Skin of body (tissue), 2 donors: ENCODE measurements around the gene HIPK1. TPM values are rescaled to one million over a fixed set of nuclear protein-coding genes. Genes with fewer than 3 reads are reported as not detected.
A peak's percentile ranks its signal among the peaks of the same experiment; 100 is the strongest.

Experiments used
- DNase-seq: peaks from one replicate; lab custom pipeline; 2025; lab: John Stamatoyannopoulos, UW
- total RNA-seq: library from RNA; depleted of rRNA; stranded (reverse); fragments of >200 nt; gene quantifications from one replicate; pipeline ENCODE4 v1.2.3, GENCODE V29; 2014

Gene HIPK1
- 33.9 TPM for total RNA-seq

DNA sequence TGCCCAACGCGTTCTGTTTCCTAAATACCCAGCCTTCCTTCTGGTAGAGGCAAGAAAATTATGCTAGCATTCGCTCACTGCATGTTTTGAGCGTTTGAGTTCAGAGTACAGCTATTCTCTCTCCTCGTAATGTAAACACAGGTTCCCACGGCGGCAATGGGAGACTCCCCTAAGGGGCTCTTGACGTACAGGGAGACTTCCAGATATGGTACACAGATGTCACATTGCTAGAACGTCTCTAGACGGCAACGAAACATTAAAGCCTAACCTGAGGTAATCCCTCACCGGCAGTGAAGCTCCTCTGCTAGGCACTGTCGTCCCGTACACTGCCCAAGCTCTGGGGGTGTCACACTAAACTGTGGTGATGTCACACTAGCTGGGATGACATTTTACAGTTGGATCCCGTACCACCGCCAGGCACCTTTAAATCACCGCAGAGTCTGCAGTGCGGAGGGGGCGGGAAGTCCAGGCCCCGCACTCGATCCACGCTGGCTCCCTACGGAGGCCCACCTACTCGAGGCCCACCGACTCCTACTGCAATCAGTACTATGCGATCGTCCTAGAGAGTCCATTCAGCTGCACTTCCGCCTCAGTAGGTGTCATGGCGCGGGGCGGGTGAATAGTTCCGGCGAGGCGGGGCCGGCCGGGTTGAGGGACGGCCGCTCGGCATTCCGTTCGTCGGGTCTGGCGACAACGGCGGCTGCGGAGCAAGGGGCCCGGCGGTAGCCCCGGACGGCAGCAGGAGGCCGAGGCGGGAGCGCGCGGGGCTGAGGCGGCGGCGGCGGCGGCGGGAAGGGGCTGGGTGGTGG, at the start of gene HIPK1:
HIPK1 (plus strand) TSS at position 384 of the 809 bp plus-strand sequence.
- DNase-seq = peak; percentile 92

DNA sequence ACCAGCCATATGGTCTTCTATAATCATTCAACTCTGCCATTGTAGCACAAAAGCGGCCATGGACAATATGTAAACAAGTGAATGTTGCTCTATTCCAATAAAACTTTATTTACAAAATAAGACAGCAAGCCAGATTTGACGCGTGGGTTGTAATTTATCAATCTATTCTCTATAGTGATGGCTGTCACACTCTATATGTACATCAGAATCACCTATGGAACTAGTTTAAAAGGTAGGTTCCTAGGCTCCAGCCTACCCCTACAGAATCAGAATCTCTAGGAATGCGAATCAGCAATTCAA, 49.4 kb upstream of the HIPK1 start:
- no peak for DNase-seq

DNA sequence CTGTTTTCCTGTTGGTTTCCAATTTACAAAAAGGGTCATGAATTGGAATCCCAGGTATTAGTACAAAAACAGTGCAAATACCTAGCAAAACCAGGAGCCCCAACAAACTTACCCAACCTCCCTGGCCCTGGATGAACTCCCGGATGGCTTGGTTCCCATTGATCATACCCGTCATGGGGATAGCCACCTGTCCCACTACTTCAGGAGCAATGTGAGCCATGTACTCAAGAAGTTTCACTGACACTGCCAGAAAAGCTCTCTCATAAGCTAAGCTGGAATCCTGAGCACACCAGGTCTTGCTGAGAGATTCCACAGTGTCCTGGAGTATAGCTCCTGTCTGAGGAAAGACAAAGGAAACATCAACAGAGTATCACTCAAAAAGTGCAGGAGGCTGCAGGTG, 47.5 kb upstream of the HIPK1 start:
- no peak for DNase-seq

DNA sequence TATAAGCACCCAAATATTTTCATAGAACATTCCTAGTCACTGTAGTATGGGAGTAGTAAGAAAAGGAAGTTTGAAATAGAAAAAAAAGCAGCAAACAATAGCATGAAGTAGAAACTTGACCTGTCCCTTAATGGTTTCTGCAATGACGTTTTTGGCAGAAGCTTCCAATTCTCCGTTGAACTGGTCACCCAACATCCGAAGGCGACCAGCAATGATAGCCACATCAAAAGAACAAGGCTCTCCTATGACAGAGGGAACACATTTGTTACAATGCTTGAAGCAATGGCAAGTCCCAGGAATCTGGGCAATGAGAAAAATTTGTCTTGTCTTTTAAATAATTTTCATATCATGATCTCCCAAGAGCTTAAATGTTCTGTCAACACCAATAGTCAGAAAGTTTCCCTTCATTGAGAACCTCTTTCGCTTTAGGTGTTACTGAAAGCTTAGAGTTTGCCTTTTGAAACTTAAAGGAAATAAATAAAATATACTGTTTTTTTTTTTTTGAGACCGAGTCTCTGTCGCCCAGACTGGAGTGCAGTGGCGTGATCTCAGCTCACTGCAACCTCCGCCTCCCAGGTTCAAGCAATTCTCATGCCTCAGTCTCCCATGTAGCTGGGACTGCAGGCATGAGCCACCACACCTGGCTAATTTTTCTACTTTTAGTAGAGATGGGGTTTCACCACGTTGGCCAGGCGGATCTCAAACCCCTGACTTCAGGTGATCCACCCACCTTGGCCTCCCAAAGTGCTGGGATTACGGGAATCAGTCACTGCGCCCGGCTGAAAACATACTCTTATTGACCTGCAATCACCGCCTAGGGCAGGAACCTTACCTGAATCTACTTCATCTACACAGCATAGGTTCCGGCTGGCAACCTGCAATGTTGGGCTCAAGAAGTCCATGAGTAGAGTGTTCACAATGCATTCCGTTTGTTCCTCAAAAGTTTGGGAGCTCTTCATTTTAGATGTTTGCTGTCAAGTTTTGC, 42.4 kb upstream of the HIPK1 start:
- no peak for DNase-seq

DNA sequence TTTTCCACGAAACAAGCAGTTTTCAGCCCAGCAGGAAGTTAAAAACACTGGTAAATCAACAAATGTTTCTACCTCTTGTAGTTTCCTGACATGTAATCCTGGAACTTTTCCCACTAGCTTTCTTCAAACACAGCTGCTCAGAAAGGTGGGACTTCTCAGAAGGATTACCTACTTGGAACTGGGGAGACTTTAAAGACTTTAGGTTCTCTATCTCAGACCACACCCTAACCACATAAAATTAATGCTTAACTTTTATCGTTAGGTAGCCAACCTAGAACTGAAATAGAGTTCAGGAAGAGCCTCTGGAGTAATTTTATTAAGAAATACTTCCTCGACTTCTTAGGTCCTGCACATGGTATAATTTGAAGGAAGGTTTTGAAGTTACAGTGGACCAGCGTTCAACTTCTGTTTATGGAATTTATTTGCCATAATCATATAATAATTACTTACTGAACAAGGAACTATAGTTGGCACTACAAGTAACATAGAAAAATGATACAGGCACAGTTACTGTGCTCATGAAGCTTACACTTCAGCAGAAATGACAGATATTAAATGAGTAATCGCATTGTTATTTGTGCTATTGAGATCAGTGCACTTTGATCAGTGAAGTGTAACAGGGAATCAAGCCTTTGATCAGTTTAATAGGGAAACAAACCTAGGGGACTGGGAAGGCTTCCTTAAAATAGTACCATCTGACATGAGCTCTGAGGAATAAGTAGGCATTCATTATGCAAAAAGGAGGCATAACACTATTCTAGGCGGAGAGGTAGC, 41.5 kb upstream of the HIPK1 start, which contains the start of gene BCL2L15:
BCL2L15 (minus strand) TSS at position 180 of the 774 bp plus-strand sequence. CDS start 206 bp downstream, outside the sequence.
- no peak for DNase-seq

DNA sequence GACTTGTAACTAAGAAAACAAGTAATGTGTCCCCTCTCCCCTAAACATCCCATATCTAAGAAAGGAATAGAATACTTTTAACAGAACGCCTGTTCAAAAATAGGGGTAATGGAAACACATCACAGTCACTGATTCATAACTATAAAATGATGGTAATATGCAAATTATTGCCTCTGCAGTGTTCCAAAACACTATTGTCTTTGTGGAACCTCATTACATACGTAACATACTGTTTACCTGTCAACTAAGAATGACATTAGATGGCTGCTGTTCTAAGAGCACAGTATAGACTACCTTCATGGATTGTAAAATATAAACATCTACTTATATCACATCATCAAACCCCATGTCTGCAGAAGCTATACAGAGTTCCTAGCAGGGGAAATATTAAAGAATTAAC, 38.3 kb upstream of the HIPK1 start:
- DNase-seq = no peak

DNA sequence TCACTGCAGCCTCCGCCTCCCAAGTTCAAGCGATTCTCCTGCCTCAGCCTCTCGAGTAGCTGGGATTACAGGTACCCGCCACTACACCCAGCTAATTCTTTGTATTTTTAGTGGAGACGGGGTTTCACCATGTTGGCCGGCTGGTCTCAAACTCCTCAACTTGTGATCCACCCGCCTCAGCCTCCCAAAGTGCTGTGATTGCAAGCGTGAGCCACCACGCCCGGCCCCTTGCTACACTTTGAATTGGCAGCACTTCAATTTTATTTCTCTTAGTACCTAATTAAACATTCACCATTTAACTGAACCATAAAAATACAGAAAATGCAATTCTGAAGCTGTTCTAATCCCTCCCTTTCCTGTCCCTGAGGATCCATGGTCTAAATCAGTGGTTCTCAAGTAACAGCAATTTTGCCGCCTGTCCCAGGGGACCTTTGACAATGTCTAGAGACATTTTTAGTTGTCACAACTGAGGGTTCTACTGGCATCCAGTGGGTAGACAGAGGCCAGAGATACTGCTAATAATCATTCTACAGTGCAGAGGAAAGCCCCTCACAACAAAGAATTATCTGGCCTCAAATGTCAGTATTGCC, 37.4 kb upstream of the HIPK1 start:
- no peak for DNase-seq

DNA sequence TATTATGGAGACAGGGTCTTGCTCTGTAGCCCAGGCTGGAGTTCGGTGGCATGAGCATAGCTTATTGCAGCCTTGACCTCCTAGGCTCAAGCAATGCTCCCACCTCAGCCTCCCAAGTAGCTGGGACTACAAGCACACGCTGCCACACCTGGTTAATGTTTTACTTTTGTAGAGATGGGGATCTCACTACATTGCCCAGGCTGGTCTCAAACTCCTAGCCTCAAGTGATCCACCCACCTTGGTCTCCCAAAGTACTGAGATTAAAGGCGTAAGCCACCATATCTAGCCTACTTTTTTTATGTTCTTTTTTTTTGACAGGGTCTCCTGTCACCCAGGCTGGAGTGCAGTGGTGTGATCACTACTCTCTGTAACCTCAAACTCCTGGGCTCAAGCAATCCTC, 35.9 kb upstream of the HIPK1 start:
- DNase-seq = no peak

DNA sequence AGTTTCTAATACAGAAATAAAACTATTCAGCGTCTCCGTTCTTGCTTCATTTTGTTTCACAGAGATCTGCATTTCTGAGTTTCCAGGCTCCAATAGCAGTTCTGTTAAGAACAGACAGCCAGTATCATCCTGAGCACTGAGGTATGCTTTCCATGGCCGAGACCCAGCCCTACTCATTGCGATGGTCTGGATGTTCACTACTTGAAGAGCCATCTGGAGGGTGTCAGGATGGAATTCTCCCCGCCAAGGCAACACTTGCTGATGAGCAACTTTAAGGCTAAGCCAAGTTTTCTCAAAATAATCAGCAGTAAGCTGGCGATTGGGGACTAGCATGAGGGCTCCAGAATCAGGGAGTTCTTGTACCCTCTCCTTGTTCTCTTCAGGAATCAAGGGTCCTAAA, 34.0 kb upstream of the HIPK1 start:
- no peak for DNase-seq

DNA sequence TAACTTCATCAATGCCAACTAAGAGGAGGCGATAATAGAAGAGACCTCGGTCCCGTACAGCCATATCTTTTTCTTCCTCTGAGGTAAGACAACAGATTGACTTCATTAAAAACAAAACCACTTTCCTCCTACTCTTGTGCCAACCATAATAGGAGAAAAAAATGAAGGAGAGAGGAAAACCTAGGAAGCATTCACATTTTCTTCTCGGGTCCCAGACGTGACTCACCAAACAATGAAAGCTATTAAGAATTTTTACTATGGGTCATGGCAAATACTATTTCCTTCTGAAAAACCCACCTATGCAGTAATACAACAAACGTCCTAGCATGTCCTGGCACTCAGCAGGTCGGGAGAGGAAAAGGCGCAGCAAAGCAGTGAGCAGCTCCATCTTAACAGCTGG, 33.2 kb upstream of the HIPK1 start:
- DNase-seq = no peak

DNA sequence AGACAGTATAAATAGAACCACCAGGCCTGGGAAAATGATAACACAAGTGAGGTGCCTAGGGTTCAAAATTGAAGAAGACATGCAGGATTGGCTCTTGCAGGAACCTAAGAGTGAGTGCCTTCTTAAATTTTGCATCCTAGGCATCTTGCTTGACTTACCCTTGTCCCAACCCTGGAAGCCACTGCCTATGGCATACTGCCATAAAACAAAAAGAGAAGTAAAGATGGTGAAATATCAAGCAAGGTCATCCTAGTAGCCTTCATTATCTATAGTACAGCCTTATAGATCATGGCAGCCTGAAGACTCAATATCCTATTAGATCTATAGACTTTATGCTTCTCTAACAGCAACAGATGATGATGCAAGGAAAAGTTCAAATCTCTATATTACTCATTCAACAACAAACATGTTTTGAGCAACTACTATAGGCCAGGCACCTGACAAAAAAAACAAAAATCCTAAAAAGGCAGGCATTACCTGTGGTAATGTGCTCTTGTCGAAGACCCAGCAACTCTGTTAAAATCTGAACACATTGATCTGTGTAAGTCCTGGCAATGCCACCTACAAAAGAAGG, 30.8 kb upstream of the HIPK1 start:
- DNase-seq = no peak

DNA sequence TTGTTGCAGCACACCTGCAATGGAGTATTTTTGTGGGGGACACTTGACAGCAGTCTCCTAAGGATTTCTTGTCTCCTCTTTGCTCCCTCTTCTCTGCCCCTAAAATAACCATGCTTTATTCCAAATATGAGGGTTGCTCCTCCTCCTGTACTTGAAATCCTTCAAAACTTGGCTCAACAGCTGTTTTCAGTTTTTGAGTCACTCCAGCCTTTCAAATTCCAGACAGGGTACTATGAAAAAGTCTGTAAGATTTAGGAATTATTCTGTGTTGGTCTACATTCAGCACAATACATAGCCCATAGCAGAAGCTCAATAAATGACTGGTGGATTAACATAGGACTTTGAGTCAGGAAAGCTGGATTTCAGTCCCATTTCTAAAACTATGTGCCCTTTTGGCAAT, 30.0 kb upstream of the HIPK1 start:
- no peak for DNase-seq

DNA sequence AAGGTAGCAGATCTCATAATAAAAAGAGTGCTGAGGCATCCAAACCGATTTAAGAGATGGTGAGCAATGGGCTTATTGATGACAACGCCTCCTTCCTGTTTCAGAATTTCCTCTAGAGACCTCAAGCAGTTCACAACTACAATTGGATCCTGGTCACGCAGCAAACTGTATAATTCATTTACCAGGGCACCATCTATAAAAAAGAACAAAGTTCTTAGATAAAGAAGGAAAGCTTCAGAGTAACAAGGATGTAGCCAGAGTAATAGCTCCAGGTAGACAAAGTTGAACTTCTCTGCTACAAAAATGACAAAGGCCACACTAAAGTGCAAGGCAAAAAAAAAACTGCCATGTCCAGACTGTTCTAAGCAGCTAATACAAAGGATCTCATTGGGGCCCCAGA, 27.9 kb upstream of the HIPK1 start:
- no peak for DNase-seq

DNA sequence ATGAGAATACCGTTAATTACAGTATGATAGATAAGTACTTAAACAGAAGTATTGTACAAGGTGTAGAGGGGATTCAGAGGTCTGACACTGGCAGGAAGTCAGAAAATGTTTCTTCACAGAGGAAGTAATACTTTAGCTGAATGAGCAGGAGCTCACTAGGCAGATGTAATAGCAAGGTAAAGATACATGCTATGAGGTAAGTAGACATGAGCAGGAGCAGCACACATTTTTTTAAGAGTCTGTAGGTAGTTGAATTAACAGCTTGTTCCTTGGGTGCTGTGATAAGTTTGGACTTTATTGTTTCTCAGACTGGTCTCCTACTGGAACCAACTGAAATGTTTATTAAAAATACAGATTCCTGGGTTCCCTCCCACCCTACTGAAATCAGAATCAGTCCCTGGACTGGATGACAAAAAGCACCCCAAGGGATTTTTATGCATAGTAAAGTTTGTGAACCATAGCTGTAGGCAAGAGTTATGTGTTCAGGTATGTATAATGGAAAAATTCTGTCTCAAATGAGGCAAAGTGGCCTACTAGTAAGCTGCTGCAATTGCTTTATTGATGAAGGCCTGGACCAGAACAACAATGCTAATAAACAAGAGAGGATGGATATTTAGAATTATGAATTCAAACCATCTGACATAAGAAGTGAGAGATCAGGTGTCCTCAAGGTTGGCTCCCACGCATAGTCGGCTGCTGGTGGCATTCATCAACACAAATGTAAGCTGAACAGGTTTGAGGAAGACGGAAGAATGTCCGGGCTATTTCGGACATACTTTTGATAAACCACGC, 25.4 kb upstream of the HIPK1 start:
- no peak for DNase-seq

DNA sequence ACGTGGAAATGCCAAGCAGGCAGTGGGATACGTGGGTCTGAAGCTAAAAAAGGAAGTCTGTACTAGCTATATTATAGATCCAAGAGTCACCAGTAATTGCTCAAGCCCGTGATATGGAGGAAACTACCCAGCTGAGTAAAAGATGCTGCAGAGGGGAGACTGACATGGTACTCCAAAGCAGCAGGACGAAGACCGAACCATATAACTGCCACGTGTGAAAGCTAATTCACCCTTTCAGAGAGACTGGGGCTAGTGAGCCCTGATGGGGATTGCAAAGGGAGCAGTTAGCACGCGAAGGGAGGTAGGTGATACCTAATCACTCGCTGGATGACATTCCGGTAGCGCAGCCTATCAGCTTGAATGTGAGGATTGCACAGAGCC, 24.8 kb upstream of the HIPK1 start:
- DNase-seq = peak; percentile 83

DNA sequence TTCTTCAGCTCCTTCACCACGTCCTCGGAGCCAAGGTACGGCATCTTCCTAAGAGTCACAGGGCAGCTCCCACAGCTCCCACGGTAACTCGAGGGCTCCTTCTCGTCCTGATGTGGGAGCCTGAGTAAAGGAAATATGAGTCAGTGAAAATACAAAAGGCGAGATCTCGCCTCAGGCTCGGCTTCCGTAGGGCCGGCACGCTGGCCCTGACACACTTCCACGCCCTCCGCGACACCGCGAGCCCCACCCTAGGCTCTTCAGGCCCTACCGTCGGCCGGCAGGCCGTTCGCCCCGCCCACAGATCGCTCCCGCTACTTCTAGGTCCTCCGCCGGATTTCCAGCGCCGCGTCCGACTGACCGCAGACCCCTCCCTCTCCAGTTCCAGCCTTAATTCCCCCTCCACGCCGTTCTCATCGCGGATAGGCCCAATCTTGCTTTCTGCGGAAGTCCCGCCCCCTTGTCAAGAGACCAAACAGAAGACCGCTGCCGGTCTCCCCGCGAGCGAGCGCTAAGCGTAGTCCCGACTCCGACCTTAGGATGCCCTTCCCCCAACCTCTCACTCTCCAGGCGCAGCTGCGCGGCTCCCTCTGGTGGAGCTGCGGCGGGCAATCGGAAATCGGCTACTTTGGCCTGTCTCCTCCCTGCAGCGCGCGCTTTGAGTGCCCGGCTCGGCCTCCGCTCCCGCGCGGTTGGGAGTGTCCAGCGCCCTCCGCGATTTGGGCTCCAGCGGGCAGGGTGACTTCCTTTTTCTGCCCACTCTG, 24.3 kb upstream of the HIPK1 start, which contains the start of the genes AP4B1 and DCLRE1B:
AP4B1 (minus strand) TSS at position 126 of the 761 bp plus-strand sequence; CDS start at position 44, 82 bp downstream.
DCLRE1B (plus strand) TSS at position 653 of the 761 bp plus-strand sequence. CDS start 261 bp downstream, outside the sequence.
- DNase-seq = peak; percentile 99

DNA sequence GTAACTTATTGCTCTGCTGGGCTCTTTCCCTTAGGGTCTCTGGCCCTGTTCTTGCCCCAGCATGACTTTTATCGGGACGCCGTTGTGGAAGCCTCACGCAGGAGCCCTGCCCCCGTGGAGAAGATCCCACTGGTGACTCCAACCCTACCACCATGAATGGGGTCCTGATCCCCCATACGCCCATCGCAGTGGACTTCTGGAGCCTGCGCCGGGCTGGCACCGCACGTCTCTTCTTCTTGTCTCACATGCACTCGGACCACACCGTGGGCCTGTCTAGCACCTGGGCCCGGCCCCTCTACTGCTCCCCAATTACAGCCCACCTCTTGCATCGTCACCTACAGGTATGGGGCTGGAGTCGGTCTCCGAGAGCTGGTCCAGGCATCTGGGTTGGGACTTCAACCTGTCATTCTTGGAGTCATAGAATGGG, 23.7 kb upstream of the HIPK1 start:
- DNase-seq = no peak

DNA sequence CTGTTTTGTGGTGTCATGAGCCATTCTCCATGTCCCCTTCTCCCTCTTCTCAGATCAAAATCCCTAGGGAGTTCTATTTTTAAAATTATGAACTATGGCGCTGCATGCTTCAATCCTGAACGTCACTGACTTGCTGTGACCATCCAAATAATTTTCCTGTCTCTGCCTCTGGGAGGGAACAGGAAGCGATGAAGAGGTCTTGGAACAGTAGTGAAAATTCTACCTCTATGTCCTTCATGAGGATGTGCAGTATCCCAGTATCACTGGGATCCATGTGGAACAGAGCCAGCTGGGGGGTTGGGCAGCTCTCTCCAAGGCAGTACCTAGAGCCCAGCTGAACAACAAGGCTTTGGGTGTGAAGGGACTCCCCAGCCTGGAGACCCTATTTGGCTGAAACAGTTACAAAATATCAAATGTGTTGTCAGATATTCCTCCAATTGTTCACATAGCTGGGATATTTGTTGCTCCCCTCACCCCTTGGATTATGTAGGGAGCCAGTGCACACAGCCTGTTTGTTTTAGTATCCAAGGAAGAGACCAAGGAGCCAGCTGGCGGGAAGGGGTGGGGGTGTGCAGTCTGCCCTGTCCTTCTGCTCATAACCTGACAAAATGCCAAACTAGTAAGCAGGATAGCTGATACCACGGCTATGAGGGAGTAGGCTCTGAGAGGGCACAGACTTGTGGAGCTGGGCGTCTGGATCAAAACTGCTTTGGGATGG, 16.4 kb upstream of the HIPK1 start:
- DNase-seq = peak; percentile 19
